ENCODE results near the gene MACROD2. TPM values are rescaled to one million over a fixed set of nuclear protein-coding genes. Genes with fewer than 3 reads are reported as not detected.

Gene MACROD2
- total RNA-seq, 1 donor from 2014 or later, result not detected

DNA sequence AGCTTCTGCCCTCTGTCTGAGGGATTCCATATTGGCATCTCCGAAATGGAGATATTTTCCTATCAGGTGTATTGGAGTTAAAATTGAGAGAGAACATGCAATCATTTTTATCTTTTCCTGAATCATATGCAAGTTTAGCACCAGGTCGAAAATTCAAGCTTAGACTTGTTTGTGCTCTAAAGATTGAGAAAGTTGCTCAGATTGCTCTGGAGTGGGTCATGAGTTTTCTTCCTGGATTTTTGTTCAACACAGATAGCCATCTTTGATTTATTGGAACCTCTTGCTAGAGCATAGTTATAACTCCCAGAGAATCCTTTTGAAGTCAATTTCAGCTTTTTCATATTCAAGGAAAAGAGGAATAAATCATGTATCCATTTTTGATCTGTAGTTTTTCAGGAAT lies 715.6 kb downstream of the MACROD2 start:
- no peak overlapping the region for H3K27ac Mint-ChIP-seq
- H3K36me3 Mint-ChIP-seq (ENCODE audit: low read depth), result no peaks in the 10 kb centered on the region
- intact Hi-C loops (cut with micrococcal nuclease), result no loop called here
- DNase-seq (ENCODE audit: low spot score), result no peak
- no peaks in the 10 kb centered on the region for H3K27me3 Mint-ChIP-seq (ENCODE audit: insufficient read depth)
- no peaks in the 10 kb centered on the region for H3K4me1 Mint-ChIP-seq (ENCODE audit: low read depth)
- H3K4me3 Mint-ChIP-seq, result no peak overlapping the region
- peaks cover 10% of the 10 kb centered on the region for H3K9me3 Mint-ChIP-seq

GRCh38 chr20:14711652-14712051 lies 716.3 kb downstream of the MACROD2 start:
- Mint-ChIP-seq H3K27me3 (ENCODE audit: insufficient read depth) (no peaks in the 10 kb centered on the region), H3K27ac (no peak overlapping the region), H3K36me3 (ENCODE audit: low read depth) (no peaks in the 10 kb centered on the region), H3K9me3 (peaks cover 13% of the 10 kb centered on the region), H3K4me1 (ENCODE audit: low read depth) (no peaks in the 10 kb centered on the region), H3K4me3 (no peak overlapping the region)
- intact Hi-C loops (cut with micrococcal nuclease), result no loop called here
- no peak for DNase-seq (ENCODE audit: low spot score)

- DNase-seq (ENCODE audit: low spot score), result no peak
- Mint-ChIP-seq H3K4me1 (ENCODE audit: low read depth) (no peaks in the 10 kb centered on the region), H3K27me3 (ENCODE audit: insufficient read depth) (no peaks in the 10 kb centered on the region), H3K4me3 (no peak overlapping the region), H3K27ac (no peak overlapping the region), H3K9me3 (peaks cover 14% of the 10 kb centered on the region), H3K36me3 (ENCODE audit: low read depth) (no peaks in the 10 kb centered on the region)
- intact Hi-C loops (cut with micrococcal nuclease), result no loop called here
Observed at GRCh38 chr20:14712302-14712739, 717.0 kb downstream of the MACROD2 start.

- Mint-ChIP-seq H3K36me3 (ENCODE audit: low read depth) (no peaks in the 10 kb centered on the region), H3K4me1 (ENCODE audit: low read depth) (no peaks in the 10 kb centered on the region), H3K9me3 (peaks cover 17% of the 10 kb centered on the region), H3K27ac (no peak overlapping the region), H3K27me3 (ENCODE audit: insufficient read depth) (no peaks in the 10 kb centered on the region), H3K4me3 (no peak overlapping the region)
- DNase-seq (ENCODE audit: low spot score), result no peak
- intact Hi-C loops (cut with micrococcal nuclease), result no loop called here
Observed at GRCh38 chr20:14715400-14715799, 720.1 kb downstream of the MACROD2 start.

DNA sequence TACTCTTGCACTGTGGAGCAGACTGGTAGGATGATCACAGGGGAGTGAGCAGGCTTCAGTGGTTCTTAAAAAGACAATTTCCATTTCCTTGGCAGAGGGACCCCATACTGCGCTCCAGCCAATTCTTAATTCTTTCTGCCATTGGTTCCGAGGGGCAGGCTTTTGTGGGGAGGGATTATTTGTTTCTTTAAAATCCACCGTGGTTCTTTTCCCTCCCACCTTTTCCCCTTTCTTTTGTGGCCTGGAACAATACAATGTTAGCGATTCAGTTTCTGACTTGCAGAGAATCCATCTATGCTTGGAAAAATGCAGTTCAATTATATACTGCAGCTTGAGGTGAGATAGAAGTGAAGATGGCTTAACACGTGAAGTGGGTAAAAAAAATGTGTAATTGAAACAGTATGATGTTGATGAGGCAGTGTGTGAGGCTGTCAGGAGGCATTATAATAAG lies 721.1 kb downstream of the MACROD2 start:
- intact Hi-C loops (cut with micrococcal nuclease), result no loop called here
- Mint-ChIP-seq H3K4me3 (no peak overlapping the region), H3K4me1 (ENCODE audit: low read depth) (no peaks in the 10 kb centered on the region), H3K27me3 (ENCODE audit: insufficient read depth) (no peaks in the 10 kb centered on the region), H3K9me3 (peaks cover 13% of the 10 kb centered on the region), H3K27ac (no peak overlapping the region), H3K36me3 (ENCODE audit: low read depth) (no peaks in the 10 kb centered on the region)
- no peak for DNase-seq (ENCODE audit: low spot score)

GRCh38 chr20:14717134-14717999 lies 722.1 kb downstream of the MACROD2 start:
- H3K27me3 Mint-ChIP-seq (ENCODE audit: insufficient read depth), result no peaks in the 10 kb centered on the region
- no peaks in the 10 kb centered on the region for H3K36me3 Mint-ChIP-seq (ENCODE audit: low read depth)
- no peak overlapping the region for H3K27ac Mint-ChIP-seq
- DNase-seq (ENCODE audit: low spot score), result no peak
- peaks cover 13% of the 10 kb centered on the region for H3K9me3 Mint-ChIP-seq
- no peaks in the 10 kb centered on the region for H3K4me1 Mint-ChIP-seq (ENCODE audit: low read depth)
- H3K4me3 Mint-ChIP-seq, result no peak overlapping the region
- intact Hi-C loops (cut with micrococcal nuclease), result no loop called here

GRCh38 chr20:14720251-14720650 lies 724.9 kb downstream of the MACROD2 start:
- intact Hi-C loops (cut with micrococcal nuclease), result loop anchor here (10.0 kb wide), 1 partner anchor 55 kb away; no protein-coding TSS in a partner anchor
- H3K27me3 Mint-ChIP-seq (ENCODE audit: insufficient read depth), result no peaks in the 10 kb centered on the region
- DNase-seq (ENCODE audit: low spot score), result no peak
- no peaks in the 10 kb centered on the region for H3K4me1 Mint-ChIP-seq (ENCODE audit: low read depth)
- no peak overlapping the region for H3K4me3 Mint-ChIP-seq
- H3K27ac Mint-ChIP-seq, result no peak overlapping the region
- no peaks in the 10 kb centered on the region for H3K36me3 Mint-ChIP-seq (ENCODE audit: low read depth)
- peaks cover 8% of the 10 kb centered on the region for H3K9me3 Mint-ChIP-seq

GRCh38 chr20:14721926-14722452 lies 726.7 kb downstream of the MACROD2 start:
- Mint-ChIP-seq H3K27me3 (ENCODE audit: insufficient read depth) (no peaks in the 10 kb centered on the region), H3K27ac (no peak overlapping the region), H3K4me1 (ENCODE audit: low read depth) (no peaks in the 10 kb centered on the region), H3K4me3 (no peak overlapping the region), H3K9me3 (peaks cover 4% of the 10 kb centered on the region), H3K36me3 (ENCODE audit: low read depth) (no peaks in the 10 kb centered on the region)
- intact Hi-C loops (cut with micrococcal nuclease), result loop anchor here (10.0 kb wide), 1 partner anchor 53 kb away; no protein-coding TSS in a partner anchor
- no peak for DNase-seq (ENCODE audit: low spot score)

DNA sequence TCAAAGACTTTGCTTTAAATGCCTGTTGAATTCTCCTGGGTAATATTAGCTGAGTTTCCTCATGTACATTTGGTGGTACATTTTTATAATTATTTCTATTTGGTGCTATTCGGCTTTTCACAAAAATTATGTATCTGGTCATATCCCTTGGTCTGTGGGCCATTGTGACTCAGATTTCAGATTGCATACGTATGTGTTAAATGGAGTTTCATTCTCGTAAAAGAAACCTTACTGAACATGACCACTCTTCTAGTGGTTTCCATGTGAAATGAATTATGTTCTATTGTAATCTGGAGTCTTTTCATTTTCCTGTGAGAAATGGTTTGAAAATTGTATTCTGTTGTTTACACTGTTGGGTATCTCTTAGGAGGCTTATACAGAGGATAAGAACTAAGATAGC lies 728.3 kb downstream of the MACROD2 start:
- Mint-ChIP-seq H3K9me3 (no peaks in the 10 kb centered on the region), H3K27ac (no peak overlapping the region), H3K36me3 (ENCODE audit: low read depth) (no peaks in the 10 kb centered on the region), H3K4me1 (ENCODE audit: low read depth) (no peaks in the 10 kb centered on the region), H3K4me3 (no peak overlapping the region), H3K27me3 (ENCODE audit: insufficient read depth) (no peaks in the 10 kb centered on the region)
- intact Hi-C loops (cut with micrococcal nuclease), result loop anchor here (10.0 kb wide), 1 partner anchor 51 kb away; no protein-coding TSS in a partner anchor
- no peak for DNase-seq (ENCODE audit: low spot score)

- DNase-seq (ENCODE audit: low spot score), result no peak
- Mint-ChIP-seq H3K4me1 (ENCODE audit: low read depth) (no peaks in the 10 kb centered on the region), H3K9me3 (no peaks in the 10 kb centered on the region), H3K27me3 (ENCODE audit: insufficient read depth) (no peaks in the 10 kb centered on the region), H3K36me3 (ENCODE audit: low read depth) (no peaks in the 10 kb centered on the region), H3K4me3 (no peak overlapping the region), H3K27ac (no peak overlapping the region)
- intact Hi-C loops (cut with micrococcal nuclease), result loop anchor here (10.0 kb wide), 1 partner anchor 51 kb away; no protein-coding TSS in a partner anchor
Observed at GRCh38 chr20:14724036-14724435, 728.7 kb downstream of the MACROD2 start.

DNA sequence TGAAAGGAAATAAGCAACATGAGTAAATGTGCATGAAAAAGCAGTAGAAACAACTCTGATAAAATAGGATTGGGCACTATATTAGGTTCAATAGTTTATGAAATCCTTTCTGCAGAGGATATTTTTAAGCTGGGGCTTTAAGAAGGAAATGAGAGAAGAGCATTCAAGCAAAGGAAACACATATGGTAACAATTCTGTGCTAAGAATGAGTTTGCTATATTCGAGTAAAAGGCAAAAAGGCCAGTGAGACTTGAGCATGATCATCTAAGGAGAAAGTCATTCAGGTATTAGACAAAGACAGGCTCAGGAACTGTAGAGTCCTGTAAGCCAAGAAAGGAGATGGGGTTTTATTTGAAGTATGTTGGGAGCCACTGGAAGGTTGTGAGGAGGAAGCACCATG lies 729.2 kb downstream of the MACROD2 start:
- Mint-ChIP-seq H3K36me3 (ENCODE audit: low read depth) (no peaks in the 10 kb centered on the region), H3K4me1 (ENCODE audit: low read depth) (no peaks in the 10 kb centered on the region), H3K4me3 (no peak overlapping the region), H3K9me3 (no peaks in the 10 kb centered on the region), H3K27me3 (ENCODE audit: insufficient read depth) (no peaks in the 10 kb centered on the region), H3K27ac (no peak overlapping the region)
- no peak for DNase-seq (ENCODE audit: low spot score)
- intact Hi-C loops (cut with micrococcal nuclease), result loop anchor here (10.0 kb wide), 1 partner anchor 50 kb away; no protein-coding TSS in a partner anchor

DNA sequence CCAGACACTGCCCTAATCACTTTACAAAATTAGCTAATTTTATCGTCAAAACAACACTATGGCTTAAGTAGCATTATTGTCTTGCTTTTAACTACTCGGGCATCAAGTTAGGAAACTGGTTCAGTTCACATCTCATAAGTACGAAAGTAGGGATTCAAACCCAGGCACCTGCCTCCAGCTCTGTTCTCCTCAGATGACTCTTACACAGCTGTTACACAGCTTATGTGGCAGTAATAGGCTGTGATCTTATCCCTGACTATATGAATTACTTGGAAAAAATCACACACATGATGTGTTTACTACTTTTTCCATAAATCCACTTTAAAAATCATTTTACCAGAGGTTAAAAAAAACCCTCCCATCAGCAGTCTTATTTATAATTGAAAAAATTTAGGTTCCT lies 731.3 kb downstream of the MACROD2 start:
- Mint-ChIP-seq H3K36me3 (ENCODE audit: low read depth) (no peaks in the 10 kb centered on the region), H3K4me1 (ENCODE audit: low read depth) (no peaks in the 10 kb centered on the region), H3K27me3 (ENCODE audit: insufficient read depth) (no peaks in the 10 kb centered on the region), H3K4me3 (no peak overlapping the region), H3K27ac (no peak overlapping the region), H3K9me3 (no peaks in the 10 kb centered on the region)
- intact Hi-C loops (cut with micrococcal nuclease), result loop anchor here (10.0 kb wide), 1 partner anchor 48 kb away; no protein-coding TSS in a partner anchor
- DNase-seq (ENCODE audit: low spot score), result no peak

DNA sequence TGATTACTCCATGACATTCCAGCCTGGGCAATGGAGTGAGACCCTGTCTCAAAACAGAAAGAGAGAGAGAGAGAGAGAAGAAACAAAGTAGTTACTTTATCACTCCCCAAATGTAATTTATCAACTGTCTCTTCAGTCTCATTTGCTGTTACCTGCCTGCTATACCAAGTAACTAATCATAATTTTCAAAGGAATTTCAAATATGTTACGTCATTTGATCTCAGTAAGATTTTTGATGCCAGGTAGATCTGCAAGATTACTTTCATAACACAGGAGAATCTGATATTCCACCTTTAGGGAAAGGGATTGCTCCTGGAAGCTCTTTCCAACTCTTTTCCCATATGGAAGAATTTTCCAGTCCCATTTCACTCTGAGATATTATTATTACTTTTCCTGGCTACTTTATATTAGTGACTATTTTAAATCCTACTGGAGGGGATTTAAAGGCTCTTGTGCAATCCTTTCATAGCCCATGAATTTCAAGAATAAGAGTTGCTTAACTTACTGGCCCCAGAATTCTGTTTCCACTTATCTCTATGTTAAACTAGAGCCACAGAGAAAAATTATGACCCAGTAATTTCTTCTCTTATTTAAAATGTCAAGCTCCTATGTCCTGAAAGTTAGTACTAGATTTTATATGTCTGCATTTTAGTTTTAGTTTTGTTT lies 732.3 kb downstream of the MACROD2 start:
- Mint-ChIP-seq H3K27me3 (ENCODE audit: insufficient read depth) (no peaks in the 10 kb centered on the region), H3K9me3 (no peaks in the 10 kb centered on the region), H3K27ac (no peak overlapping the region), H3K4me3 (no peak overlapping the region), H3K36me3 (ENCODE audit: low read depth) (no peaks in the 10 kb centered on the region), H3K4me1 (ENCODE audit: low read depth) (no peaks in the 10 kb centered on the region)
- DNase-seq (ENCODE audit: low spot score), result no peak
- intact Hi-C loops (cut with micrococcal nuclease), result loop anchor here (10.0 kb wide), 1 partner anchor 47 kb away; no protein-coding TSS in a partner anchor
